Keratinocyte (primary cell): ENCODE measurements around the gene JCAD.

ENCODE experiments used
- EZH2 ChIP-seq: IDR thresholded peaks from one replicate; pipeline ENCODE4 v1.6.1; 2012; ENCODE audit warnings: inconsistent platforms, mild to moderate bottlenecking, low read length, moderate library complexity
- TF ChIP-seq, protein P1 (sequence below), 3 experiments: IDR thresholded peaks in 1 of 3; conservative IDR thresholded peaks in 1 of 3; optimal IDR thresholded peaks in 1 of 3; 2 replicates in 2 of 3; 3 replicates in 1 of 3; pipeline versions ENCODE3 to v1.5.1; 2011; ENCODE audit warnings: low read length in 3 of 3, mild to moderate bottlenecking in 3 of 3, moderate library complexity in 2 of 3, control low read depth in 1 of 3, inconsistent platforms in 1 of 3; ENCODE audit not compliant: insufficient read depth in 2 of 3; ENCODE audit errors: extremely low read depth in 1 of 3

DNA sequence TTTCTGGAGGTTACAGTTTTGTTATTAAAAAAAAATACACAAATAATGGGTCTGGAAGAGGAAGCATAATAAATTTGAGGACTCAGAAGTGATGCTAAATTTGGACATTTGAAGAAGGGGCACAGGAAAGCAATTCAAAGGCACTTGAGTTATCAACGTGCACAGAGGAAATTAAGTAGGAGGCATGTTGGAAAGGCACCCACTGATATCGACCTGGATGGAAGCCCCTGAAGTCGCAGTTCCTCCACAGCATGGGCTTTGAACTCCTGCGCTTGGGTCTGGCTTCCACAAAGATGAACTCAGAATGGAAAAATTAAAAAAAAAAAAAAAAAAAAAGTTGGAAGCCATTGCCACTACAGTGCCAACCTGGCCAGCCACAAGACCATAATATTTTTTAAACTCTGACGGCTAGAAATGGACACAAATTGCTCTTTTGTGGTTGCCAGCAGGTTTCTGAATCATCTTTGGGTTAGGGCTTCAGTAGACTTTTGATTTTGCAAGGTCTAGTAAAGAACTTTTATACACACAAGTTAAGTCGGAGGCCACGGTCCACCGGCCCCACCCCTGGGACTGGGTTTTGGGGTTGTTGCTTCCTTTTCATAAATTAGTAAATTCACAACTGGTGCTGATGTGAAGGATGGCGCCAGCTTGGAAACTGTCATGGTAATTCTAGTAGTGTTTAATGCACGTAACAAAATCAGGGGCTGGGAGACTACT, 21.6 kb downstream of the JCAD start:
- TF ChIP-seq, protein P1, sequence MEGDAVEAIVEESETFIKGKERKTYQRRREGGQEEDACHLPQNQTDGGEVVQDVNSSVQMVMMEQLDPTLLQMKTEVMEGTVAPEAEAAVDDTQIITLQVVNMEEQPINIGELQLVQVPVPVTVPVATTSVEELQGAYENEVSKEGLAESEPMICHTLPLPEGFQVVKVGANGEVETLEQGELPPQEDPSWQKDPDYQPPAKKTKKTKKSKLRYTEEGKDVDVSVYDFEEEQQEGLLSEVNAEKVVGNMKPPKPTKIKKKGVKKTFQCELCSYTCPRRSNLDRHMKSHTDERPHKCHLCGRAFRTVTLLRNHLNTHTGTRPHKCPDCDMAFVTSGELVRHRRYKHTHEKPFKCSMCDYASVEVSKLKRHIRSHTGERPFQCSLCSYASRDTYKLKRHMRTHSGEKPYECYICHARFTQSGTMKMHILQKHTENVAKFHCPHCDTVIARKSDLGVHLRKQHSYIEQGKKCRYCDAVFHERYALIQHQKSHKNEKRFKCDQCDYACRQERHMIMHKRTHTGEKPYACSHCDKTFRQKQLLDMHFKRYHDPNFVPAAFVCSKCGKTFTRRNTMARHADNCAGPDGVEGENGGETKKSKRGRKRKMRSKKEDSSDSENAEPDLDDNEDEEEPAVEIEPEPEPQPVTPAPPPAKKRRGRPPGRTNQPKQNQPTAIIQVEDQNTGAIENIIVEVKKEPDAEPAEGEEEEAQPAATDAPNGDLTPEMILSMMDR (optimal IDR thresholded peaks at IDR 0.05 in 1 of 3, IDR thresholded peaks at IDR 0.05 in 1 of 3, conservative IDR thresholded peaks at IDR 0.05 in 1 of 3; ENCODE audit: extremely low read depth in 1 of 3, insufficient read depth in 2 of 3, low read length in 3 of 3): no peak
- TF ChIP-seq EZH2: no peak
